Fibroblast of skin of right biceps (primary cell): ENCODE measurements around the gene PHACTR1.

Source experiments
- DNase-seq: peaks from one replicate; pipeline ENCODE4 v3.0.0-alpha.2; 2013

PHACTR1 gene

DNA sequence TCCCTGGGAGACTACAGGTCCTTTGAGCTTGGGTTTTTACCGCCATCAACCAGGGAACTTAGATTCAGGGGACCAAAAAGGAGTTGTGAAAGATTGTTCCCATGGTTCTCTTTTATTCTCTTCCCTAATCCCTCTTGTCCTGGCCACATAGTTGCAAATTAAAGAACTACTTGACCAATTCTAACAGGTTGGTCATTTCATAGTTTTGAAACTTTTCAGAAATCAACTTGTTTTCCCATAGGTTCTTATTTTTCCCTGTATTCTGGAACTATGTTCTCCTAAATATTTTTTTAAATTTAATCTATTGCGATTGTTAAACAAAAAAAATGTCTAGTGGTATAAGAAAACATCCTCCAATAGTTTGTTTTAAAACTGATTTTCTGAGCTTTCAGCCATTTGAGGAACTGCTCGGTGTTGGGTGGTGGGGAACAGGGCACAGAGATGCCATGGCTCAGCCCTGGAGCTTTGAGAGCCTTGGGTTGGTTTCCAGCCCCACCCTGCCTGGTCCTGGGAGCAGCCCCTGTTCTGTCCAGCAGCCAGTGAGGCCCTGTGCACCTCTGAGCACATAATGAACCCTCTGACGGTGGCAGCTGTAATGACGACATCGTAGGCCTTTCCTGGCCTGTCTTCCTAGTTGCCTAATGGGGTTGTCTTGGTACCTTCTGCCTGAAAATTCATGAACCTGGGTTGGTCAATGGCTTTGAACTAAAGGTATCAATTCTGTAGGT is 558.3 kb downstream of the PHACTR1 start:
- no peak for DNase-seq

DNA sequence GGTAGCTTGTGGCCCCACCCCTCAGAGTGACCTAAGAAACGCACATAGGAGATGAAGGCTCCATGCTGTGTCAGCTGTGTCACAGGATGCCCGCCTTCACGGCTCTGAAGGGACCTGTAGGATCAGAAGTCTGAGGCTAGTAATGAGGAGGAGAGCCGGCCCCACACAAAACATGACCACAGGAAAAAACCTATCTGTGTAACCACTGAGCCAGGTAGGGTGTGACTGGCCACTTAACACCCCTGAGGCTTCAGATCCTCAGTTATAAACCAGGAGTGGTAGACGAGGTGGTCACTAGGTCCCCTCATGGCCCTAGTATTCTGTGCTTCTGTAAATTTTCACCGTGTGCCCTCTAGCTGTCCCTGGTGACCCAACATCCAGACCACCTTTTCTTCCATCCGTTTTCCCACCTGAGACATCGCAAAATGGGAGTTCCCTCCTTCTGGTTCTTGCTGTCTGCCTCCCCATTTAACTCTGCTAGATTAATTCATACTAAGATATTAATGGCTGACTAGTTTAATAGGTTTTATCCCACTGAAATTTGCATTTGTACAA is 558.9 kb downstream of the PHACTR1 start:
- no peak for DNase-seq

DNA sequence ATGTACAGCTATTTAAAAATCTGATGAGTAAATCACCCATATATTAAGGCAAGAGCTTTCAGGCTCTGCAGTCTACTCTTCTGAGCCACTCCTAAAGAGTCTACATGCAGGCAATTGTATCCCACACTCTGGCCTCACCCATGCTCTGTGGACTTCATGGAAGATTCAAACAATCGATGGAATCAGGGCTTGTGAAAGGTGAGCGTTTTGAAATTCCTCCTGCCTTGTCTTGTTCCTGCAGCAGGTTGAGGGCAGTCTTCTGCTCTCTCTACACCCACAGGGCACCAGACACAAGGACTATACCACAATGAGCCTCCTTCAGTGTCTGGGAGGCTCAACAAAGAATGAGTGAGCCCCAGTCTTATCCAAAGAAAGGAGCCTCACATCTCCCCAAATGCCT is 560.7 kb downstream of the PHACTR1 start:
- DNase-seq: no peak

DNA sequence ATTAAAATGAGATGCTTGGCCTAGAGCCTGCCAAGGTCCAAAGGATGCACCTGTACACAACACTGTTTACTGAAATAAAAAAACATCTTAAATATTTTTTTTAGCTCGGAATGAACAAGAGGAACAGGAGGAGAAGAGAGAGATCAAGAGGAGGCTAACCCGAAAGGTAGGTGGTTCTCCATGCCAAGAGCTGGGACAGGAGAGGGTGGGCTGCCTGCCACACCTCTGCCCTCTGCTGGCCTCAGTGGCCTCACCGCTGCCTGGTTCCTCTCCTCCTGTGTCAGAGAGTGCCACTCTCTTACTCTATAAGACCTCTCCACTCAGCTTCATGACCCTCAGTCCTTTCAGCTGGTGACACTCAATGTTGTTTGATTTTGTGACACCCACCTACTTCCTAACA is 561.6 kb downstream of the PHACTR1 start:
- no peak for DNase-seq

DNA sequence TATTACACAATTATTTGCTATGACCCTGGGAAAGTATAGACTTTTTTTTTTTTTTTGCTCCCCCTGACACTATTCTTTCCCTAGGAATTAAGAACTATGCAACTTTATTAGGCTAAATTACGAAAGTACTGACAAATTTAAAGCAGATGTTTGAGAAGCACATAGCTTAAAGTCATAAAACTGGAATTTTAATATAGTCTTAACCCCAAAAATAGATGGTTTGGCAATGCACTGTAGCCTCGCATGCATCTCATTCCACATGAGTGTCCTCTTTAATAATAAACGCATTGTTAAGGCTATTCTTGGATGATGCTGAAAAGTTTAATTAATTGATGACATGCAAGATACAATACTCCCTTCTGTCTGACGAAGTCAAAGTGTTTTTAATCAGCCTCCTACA is 562.4 kb downstream of the PHACTR1 start:
- DNase-seq: peak; percentile 91

DNA sequence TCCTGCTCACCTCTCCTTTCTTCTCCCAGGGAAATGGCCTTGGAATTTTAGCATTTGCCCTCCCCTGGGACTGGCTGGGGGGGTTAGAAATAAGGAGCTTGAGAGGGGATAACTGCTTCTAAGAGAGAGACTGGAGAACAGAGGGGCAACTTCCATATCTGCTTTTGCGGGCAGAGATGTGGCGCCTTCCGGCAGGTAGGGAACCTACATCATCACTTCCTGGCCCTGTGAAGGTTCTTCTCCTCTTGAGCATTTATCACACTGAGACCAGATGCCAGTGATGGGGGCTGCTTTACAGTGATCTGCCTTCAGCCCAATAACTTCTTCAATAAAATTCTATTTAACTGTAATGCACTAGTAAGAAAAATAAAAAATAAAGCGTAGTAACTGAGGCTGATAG is 563.7 kb downstream of the PHACTR1 start:
- no peak for DNase-seq

DNA sequence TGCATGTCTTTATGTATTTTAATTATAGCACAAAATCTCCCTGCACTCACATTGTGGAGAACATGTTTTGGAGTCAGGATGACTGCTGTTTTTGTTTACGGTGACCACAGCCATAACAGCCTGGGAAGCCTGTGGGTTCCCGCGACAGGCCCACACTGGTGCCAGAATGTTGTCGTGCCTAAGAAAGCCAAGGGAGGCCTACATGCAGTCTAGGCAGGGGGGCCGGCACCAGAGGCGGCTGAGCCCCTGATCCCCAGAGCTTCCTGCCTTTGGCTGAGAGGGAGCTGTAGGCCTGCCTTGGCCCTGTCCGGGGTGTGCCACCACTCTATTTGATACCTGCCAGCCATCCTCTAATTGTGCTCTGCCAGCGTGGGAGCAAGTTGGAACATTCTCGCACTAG is 565.1 kb downstream of the PHACTR1 start:
- DNase-seq: peak; percentile 26

DNA sequence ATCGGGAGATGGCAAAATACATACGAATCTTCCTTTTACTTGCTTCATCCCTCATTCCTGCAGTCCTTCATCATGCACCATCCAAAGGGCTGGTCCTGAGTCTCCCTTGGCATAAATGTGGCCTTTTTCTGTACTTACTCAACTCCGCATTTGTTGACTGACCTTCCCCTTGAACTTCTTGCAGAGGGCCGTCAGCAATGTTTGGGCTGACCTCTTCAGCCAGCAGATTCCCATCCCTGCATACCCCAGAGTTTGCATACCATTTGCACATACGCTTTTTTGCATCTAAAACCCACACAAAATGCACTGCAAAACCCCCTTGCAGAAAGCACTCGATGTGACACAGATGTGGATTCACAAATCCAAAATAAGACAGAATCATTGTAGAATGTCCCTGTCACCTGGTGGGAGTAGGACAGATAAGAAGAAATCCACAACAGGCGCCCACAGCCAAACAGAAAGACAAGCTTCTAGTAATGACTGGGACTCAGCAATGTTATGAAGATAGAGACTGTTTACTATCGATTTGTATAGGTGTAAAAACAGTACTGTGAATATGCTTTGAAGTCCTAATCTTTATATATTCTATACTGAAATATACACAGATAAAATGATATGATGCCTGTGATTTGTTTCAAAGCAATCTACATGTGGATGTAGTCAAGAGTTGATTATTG is 566.0 kb downstream of the PHACTR1 start:
- no peak for DNase-seq

DNA sequence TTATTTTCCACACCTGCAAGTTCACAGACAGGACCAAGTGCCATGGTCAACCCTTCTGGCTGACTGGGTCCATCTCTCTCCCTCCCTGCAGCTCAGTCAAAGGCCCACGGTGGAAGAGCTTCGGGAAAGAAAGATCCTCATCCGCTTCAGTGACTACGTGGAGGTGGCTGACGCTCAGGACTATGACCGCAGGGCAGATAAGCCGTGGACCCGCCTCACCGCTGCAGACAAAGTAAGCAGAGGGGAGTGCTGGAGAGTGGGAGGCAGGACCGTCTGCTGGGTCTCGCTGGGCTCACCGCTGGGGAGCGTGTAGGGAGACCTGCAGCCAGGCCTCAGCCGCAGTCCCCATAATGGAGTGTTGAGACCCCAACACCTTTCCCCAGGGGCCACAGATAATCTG is 566.8 kb downstream of the PHACTR1 start:
- no peak for DNase-seq

DNA sequence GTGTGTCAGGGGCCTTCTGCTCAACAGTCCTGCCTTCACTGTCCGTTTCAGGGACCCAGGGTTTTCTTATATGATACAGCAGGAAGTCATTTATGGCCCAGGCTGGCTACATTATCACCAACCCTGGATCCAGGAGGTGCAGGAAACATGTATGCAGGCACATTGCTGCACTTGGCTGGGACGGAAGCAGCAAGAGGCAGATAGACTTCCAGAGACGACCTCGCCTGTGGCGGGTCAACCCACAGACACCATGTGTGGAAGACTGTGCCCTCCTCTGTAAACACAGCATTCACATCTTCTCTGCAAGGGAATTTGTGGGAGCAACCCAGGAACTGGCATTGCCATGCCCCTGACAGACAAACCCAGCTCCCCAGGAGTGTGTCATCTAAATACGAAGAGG is 568.1 kb downstream of the PHACTR1 start:
- no peak for DNase-seq

DNA sequence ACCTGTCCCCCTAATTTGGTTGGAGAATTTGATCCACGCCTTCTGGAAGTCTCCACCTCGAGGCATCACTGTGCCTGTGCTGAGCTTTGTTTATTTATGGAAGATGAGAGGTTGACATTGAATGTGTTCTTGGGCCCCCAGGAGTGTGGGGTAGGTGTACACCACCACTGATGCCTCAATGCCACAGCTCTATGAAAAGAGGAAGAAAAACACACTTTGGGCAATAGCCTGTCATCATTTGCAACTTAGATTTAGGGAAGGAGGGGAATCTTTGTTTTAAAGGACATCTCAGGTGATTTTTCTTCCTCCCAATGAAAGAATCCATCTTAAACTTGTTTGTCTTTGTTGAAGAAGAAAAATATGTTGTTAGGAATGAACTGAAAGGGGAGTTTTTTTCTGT is 569.1 kb downstream of the PHACTR1 start:
- no peak for DNase-seq

DNA sequence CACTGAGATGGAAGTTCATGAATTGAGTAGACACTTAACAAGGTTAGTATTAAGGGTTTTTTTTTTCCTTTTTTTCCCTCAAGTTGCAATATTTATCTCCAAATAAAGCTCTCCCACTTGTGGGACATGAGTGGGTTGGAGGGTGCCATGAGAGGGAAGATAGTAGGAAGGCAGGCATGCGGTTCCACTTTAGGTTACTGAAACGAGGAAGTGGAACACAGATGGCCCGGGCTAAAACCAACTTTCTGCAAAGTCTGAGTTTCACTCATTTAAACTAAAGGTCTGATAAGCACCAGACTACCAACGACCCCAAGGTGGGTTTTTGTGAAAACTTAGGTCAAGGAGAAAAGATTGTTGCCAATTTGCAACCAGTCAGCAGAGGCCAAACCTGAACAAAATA is 569.6 kb downstream of the PHACTR1 start:
- DNase-seq: no peak

DNA sequence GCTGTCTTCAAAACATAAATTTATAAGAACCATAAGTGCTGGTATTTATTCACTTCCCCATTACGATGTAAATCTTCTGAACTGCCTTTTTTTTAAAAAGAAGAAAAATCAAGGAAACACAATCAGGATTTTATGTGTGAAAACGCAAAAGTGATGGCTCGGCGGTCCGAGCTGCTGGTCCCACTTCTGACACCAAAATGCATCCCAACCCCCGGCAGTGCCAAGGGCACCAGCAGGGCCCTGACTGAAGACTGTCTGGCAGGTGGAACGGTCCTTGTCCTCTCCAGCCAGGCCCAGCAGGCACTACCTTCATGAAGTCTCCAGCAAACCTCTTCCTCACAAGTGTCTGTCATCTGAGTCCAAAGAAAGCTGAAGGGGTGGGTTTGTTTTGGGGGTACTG is 570.5 kb downstream of the PHACTR1 start:
- DNase-seq: no peak

DNA sequence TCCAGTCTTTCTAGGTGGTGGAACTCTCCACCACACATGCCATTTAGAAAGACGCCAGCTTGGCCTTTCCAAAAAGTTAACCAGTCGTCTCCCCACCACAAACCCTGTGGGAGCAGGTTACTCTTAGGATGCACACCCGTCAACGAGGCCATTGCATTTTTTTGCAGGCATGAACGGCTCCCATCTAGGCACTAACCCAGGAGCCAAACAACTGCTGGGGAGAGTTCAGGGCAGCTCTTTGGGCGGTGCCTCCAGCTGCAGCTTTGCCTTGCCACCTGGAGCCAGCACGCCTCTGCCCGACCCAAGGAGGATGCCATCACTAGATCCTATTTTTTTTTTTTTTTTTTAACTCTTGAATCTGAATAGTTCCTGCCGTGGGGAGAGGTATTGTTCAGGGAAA is 571.9 kb downstream of the PHACTR1 start:
- DNase-seq: no peak

DNA sequence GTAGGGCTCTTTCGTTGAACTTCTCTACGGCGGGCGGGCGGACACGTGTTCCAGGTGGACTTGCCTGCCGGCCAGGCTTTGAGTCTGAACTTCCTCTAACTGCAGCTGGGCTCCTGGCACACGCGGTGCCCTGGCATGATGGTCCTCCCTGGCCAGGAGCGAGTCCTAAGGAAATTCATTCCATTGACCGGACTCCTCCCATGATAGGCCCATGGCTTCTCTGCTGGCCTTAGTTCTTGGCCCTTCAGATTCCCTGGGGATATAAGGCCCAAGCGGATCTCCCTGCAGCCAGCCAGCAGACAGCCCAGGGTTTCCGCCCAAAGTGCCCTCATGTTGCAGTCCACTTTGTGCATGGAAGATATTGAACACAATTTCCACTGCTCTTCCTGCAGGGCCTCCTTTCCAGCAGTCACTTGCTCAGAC is 572.4 kb downstream of the PHACTR1 start:
- no peak for DNase-seq

DNA sequence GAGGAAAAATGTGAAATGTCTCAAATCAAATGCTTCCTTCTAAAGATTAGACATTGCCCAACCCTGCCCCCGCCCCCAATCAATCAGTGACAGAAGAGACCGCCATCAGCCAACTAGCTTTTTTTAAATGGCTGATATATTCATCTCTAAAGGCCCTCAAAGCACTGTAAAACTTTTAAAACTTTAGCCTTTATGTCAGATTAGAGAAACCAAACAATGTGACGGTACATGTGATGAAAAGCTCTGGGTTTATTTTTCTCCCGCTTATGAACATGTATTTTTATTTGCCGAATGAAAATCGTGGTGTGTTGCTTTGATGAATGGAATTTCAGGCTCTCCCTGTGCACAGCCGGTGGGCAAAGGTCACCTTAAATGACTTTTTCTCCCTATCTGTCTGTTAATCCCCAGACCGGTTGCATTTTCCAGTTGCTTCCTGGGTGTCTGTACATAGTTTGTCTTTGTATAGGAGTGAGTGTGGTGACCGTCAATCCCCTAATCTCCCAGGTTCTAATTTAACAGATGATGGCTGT is 573.3 kb downstream of the PHACTR1 start:
- DNase-seq: no peak

DNA sequence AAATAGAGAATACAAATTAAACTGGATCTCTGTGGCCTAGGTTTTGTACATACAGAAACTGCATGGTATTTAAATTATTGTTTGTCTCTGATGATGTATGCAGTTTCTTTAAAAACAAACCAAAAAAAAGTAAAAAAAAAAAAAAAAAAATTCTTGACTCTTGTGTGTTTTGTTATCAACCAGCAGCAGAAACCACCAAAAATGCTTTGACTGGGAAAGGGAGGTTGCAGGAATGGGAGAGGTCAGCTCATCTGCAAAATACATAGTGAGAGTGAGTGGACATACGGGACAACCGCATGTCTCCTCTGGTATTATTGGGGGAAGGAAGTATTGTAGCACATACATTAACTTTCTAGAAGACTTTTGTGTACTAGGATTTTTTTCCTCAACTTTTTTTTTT is 573.8 kb downstream of the PHACTR1 start:
- DNase-seq: no peak

DNA sequence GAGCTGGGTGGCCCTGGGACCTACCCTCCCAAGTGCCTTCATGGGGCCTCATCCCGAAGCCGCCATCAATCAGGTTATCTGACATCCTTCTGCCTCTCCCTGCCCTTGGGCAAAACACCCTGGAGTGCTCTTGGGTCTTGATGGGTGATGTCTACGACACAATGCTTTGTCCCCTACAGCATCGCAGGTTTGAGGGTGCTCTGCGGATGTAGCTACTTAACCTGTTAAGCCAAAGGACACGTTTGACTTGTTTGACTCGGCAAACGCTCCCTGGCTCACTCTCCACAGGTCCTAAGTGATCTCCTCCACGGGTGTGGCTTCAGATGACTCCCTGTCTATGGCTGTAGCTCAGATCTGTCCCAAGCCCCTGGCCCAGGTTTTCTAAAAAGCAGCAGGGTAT is 576.2 kb downstream of the PHACTR1 start:
- DNase-seq: no peak

DNA sequence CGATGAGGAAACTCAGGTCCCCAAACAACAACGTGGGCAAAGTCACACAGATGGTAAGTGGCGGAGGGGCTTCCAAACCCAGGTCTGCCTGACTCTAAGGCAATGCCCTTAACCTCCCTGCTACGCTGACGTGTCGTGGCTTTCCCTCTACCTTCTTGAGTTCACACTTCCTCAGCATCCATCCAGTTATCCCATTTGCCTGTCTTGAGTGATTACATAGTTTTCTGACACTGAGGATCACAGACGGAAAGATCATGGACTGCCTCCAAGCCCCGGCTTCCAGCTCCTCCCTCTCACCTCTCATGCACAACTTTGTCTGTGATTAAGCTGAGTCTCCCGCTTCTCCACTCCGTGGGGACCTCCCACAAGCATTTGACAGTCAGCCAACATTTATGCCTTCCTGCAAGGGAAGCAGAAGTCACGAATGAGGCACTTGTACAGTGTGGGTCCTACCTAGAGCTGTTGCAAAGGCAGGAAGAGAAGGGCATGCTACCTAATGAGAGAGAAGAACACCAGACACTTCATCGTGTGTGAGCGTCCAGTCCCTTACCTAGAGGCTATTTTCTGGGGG is 578.0 kb downstream of the PHACTR1 start:
- peak; percentile 22 for DNase-seq

DNA sequence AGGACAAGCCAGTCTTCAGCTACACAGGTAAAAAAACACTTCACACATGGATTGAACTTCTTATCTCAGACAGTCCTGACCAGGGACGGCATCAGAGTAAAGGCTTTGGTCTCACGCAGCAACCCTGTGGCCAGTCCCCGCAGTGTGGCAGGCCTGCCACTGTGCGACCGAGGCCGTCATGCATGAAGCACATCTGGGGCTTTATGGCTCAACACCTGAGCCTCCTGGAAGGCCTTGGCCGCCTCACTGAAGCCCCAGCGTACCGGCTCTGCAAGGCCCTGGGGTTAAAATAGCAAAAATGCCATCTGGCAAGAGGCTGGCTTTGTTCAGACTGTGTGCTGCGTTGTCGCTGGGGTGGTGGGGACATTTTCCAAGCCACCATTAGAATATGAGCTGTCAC is 579.0 kb downstream of the PHACTR1 start:
- DNase-seq: no peak

DNA sequence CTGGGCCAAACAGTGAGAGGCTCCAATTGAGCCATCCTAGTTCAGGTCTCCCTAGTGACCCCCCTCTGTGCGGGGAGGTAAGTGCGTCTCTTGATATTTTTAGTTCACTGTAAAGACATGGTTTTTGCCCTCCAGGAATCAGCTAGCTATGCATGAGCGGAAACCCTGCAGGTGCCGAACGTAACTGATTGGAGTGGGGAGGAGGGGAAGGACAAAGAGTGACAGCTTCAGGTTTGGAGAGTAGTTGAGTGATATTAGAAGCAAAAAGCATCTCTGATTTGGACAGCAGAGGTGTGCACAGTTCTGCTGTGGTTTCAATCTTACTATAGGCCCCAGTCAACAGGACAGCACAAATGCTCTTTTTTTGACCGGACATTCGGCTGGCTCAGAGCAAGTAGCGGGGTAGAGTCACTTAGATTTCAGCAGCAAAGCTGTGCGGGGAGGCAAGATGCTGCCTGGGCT is 580.0 kb downstream of the PHACTR1 start:
- no peak for DNase-seq

DNA sequence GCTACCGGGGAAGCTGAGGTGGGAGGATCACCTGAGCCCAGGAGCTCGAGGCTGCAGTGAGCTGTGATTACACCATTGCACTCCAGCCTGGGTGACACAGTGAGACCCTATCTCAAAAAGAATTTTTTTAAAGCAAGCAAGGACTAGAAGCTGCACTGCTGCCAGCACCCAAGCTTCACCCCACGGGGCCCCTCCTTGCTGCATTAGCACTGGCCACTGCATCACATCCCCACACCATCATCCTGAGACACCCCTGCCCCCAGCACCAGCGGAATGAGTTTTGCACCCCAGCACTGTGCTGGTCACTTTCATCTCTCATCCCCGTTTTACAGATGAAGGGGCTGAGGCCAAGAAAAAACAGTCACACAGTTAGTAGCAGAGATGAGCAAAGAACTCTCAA is 580.8 kb downstream of the PHACTR1 start:
- DNase-seq: no peak

DNA sequence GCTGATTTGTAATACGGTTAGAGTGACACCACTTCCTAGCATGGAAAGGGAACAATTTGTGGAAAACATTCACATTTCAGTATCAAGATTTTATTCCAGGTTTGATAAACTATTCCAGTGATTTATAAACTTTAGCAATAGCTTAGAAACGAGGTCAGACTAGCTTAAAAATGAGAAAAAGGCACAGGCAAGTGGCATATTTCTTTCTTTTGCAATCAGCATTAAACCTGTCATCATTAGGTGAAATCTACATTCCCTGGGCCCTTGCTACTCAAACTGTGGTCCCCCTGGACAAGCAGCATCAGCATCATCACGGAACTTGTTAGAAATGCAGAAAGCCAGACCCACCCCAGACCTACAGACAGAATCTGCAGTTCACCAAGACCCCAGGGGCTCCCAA is 581.9 kb downstream of the PHACTR1 start:
- DNase-seq: peak; percentile 10

DNA sequence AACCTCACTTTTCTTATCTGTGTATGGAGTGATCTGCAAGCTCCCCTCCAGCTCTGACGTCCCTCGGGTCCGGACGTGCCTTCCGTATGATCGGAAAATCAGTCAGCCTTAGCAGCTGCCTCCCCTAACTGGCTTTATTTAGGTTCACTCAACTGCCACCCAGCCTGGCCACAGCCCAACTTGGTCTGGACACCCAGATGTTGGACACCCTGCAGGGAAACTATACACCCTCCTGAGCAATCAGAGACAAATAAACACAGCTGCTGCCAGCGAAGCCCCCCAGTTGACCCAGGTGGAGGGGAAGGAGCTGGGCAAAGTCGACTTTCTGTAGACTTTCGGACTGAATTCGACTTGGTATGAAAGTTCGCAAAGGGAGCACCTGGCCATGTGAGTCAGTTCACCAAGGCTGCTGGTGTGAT is 582.8 kb downstream of the PHACTR1 start:
- DNase-seq: no peak
